ENCODE data around the gene QPCTL. TPM values are rescaled to one million over a fixed set of nuclear protein-coding genes. Genes with fewer than 3 reads are reported as not detected.

Gene QPCTL
- total and polyA plus RNA-seq, 9 of the 15 experiments (the other 6 are each of a cell fraction or from before 2014, with no cell fraction given) = 0.99 to 31.3 (median 12.7) TPM

DNA sequence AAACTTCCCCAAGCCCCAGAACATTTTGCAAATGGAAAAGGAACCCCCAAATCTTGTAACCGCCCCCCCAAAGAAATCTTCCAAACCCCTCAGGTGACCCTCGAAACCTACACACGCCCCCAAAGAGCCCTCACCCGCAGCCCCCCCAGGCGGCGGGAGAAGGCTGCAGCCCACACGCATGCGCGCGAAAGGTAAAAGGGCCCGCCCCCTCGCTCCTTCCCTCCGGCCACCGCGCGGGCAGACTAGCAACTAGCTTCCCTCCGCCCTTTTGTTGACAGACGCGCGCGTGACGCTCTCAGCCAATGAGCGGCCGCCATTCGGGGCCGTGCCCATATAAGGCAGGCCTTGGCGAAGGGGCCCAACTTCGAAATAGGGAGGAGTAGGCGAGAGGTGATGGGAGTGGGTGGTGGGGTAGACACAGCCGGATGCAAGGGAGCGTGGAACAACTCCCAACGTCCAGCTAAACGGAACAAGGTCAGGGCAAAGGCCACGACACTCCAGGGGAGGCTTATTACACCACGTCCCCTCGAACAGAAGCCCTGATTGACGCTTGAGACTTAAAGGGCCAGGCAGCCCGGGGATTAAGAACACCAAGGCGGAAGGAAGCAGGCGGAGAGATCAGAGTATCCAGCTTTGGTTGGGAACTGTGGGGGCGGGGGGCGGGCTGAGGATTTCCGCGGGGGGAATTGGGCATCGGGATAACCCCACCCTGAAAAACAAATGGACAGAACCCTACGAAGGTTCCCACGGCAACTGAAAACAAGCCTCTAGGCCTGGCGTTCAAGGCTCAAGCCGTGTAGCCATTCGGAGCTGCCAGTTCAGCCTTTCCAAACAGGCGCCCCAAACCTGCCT lies 24.9 kb downstream of the QPCTL start (continued):
- TF ChIP-seq, protein P1, sequence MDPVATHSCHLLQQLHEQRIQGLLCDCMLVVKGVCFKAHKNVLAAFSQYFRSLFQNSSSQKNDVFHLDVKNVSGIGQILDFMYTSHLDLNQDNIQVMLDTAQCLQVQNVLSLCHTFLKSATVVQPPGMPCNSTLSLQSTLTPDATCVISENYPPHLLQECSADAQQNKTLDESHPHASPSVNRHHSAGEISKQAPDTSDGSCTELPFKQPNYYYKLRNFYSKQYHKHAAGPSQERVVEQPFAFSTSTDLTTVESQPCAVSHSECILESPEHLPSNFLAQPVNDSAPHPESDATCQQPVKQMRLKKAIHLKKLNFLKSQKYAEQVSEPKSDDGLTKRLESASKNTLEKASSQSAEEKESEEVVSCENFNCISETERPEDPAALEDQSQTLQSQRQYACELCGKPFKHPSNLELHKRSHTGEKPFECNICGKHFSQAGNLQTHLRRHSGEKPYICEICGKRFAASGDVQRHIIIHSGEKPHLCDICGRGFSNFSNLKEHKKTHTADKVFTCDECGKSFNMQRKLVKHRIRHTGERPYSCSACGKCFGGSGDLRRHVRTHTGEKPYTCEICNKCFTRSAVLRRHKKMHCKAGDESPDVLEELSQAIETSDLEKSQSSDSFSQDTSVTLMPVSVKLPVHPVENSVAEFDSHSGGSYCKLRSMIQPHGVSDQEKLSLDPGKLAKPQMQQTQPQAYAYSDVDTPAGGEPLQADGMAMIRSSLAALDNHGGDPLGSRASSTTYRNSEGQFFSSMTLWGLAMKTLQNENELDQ (CRISPR knock-in tag; IDR thresholded peaks at IDR 0.05; ENCODE audit: borderline replicate concordance) = no peak
- TF ChIP-seq GATA2 (CRISPR knock-in tag; IDR thresholded peaks at IDR 0.05) (no peak), CHD1 (IDR thresholded peaks at IDR 0.05; ENCODE audit: low read length) (no peak), HNRNPL (IDR thresholded peaks at IDR 0.05; ENCODE audit: low read depth, low read length) (no peak), ARHGAP35 (IDR thresholded peaks at IDR 0.05; ENCODE audit: partially characterized antibody) (no peak), MTA2 (IDR thresholded peaks at IDR 0.05; ENCODE audit: low read depth) (no peak)
- TF ChIP-seq, protein P2, sequence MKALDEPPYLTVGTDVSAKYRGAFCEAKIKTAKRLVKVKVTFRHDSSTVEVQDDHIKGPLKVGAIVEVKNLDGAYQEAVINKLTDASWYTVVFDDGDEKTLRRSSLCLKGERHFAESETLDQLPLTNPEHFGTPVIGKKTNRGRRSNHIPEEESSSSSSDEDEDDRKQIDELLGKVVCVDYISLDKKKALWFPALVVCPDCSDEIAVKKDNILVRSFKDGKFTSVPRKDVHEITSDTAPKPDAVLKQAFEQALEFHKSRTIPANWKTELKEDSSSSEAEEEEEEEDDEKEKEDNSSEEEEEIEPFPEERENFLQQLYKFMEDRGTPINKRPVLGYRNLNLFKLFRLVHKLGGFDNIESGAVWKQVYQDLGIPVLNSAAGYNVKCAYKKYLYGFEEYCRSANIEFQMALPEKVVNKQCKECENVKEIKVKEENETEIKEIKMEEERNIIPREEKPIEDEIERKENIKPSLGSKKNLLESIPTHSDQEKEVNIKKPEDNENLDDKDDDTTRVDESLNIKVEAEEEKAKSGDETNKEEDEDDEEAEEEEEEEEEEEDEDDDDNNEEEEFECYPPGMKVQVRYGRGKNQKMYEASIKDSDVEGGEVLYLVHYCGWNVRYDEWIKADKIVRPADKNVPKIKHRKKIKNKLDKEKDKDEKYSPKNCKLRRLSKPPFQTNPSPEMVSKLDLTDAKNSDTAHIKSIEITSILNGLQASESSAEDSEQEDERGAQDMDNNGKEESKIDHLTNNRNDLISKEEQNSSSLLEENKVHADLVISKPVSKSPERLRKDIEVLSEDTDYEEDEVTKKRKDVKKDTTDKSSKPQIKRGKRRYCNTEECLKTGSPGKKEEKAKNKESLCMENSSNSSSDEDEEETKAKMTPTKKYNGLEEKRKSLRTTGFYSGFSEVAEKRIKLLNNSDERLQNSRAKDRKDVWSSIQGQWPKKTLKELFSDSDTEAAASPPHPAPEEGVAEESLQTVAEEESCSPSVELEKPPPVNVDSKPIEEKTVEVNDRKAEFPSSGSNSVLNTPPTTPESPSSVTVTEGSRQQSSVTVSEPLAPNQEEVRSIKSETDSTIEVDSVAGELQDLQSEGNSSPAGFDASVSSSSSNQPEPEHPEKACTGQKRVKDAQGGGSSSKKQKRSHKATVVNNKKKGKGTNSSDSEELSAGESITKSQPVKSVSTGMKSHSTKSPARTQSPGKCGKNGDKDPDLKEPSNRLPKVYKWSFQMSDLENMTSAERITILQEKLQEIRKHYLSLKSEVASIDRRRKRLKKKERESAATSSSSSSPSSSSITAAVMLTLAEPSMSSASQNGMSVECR (CRISPR knock-in tag; IDR thresholded peaks at IDR 0.05) = no peak; the same call in 1 of the 2 replicates
- TF ChIP-seq, protein P3, sequence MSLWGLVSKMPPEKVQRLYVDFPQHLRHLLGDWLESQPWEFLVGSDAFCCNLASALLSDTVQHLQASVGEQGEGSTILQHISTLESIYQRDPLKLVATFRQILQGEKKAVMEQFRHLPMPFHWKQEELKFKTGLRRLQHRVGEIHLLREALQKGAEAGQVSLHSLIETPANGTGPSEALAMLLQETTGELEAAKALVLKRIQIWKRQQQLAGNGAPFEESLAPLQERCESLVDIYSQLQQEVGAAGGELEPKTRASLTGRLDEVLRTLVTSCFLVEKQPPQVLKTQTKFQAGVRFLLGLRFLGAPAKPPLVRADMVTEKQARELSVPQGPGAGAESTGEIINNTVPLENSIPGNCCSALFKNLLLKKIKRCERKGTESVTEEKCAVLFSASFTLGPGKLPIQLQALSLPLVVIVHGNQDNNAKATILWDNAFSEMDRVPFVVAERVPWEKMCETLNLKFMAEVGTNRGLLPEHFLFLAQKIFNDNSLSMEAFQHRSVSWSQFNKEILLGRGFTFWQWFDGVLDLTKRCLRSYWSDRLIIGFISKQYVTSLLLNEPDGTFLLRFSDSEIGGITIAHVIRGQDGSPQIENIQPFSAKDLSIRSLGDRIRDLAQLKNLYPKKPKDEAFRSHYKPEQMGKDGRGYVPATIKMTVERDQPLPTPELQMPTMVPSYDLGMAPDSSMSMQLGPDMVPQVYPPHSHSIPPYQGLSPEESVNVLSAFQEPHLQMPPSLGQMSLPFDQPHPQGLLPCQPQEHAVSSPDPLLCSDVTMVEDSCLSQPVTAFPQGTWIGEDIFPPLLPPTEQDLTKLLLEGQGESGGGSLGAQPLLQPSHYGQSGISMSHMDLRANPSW (CRISPR knock-in tag; IDR thresholded peaks at IDR 0.05) = no peak
- TF ChIP-seq, protein P4, sequence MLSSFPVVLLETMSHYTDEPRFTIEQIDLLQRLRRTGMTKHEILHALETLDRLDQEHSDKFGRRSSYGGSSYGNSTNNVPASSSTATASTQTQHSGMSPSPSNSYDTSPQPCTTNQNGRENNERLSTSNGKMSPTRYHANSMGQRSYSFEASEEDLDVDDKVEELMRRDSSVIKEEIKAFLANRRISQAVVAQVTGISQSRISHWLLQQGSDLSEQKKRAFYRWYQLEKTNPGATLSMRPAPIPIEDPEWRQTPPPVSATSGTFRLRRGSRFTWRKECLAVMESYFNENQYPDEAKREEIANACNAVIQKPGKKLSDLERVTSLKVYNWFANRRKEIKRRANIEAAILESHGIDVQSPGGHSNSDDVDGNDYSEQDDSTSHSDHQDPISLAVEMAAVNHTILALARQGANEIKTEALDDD (IDR thresholded peaks at IDR 0.05) = 0 out of 2 replicates have a peak, but pooled peaks have one; percentile 25

All from K562 (cell line).